ENCODE data around the gene DNAH7.
"Not testable (repeated sequence)": the region's sequence is repeated elsewhere in the genome, so short reads cannot be mapped to it uniquely, and the experiment has no call there.

DNAH7 gene

GRCh38 chr2:195709901-195710806 is 358.5 kb downstream of the DNAH7 start:
- DNase-seq = no peak

GRCh38 chr2:195706161-195706900 is 362.3 kb downstream of the DNAH7 start:
- DNase-seq = no peak

DNA sequence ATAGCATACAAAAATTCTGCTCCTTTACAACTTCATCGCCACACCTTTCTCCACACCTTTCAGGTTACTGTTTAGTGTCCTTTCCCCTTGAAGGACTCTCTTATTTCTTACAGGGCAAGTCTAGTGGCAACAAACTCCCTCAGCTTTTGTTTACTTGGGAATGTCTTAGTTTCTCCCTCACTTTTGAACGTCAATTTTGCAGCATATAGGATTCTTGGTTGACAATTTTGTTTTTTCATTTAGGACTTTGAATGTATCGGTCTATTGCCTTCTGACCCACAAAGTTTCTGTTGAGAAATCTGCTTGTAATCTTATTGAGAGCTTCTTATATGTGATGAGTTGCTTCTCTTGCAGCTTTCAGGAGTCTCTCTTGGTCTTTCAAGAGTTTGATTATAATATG is 368.2 kb downstream of the DNAH7 start:
- DNase-seq = no peak

DNA sequence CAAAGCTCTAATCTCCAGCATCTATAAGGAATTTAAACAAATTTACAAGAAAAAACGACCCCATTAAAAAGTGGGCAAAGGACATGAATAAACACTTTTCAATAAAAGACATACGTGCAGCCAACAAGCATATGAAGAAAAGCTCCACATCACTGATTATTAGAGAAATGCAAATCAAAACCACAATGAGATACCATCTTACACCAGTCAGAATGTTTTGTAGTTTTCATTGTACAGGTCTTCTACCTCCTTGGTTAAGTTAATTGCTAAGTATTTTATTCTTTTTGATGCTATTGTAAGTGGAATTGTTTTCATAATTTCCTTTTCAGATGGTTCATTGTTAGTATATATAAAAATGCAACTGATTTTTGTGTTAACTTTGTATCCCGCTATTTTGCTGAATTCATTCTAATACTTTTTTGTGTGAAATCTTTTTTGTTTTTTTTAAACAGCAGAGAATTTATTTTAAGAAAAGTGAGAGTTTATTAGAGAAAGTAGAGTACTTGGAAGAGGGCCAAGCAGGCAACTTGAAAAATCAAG is 370.9 kb downstream of the DNAH7 start:
- DNase-seq = no peak

DNA sequence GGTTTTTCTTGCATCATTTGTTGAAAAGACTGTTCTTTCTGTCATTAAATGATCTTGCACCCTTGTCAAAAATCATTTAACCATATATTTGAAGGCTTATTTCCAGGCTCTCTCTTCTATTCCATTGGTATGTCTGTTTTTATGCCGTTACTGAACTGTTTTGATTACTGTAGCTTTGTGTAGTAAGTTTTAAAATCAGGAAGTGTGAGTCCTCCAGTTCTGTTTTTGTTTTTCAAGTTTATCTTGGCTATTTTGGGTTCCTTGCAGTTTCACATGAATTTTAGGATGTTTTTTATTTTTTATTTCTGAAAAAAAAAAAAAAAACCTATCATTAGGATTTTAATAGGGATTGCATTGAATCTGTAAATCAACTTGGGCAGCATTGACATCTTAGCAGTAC is 372.6 kb downstream of the DNAH7 start:
- no peak for DNase-seq

DNA sequence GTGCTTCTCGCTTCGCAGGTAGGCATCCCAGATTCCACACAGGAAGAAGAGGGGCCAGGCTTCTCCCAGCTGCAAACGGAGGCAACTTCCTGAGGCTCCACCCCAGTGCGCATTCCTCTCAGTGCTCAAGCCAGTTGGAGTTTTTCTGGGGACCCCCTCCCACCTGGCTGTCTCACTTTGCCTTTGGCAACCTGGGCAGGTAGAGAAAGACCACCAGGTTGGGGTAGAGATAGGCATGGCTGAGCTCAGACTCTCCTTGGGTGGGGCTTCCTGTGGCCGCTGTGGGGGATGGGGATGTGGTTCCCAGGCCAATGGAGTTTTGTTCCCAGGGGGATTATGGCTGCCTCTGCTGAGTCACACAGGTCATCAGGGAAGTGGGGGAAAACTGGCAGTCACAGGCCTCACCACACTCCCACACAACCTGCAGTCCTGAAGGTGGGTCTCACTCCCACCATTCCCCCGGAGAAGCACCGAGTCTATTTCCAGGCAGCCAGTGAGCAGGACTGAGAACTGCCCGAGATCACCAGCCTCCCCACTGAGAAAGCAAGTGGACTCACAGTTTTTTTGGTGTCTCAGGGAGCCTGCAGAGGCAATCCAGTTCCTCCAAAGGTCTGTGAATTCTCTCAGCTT is 373.5 kb downstream of the DNAH7 start:
- no peak for DNase-seq

DNA sequence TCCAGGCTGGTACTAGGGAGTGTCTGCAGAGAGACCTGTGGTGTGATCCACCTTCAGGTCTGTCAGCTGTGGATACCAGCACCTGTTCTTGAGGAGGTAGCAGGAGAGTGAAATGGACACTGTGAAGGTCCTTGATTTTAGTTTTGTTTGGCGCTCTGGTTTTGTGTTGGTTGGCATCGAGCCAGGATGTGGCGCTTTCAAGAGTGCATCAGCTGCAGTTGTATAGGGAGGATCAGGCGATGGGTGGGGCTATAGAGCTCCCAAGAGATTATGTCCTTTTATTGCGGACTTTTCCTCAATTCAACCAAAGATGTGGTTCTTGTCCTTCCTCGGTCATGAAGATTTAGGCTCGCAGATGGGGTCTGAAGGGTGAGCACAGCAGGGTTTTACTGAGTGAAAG is 374.1 kb downstream of the DNAH7 start:
- DNase-seq = no peak

DNA sequence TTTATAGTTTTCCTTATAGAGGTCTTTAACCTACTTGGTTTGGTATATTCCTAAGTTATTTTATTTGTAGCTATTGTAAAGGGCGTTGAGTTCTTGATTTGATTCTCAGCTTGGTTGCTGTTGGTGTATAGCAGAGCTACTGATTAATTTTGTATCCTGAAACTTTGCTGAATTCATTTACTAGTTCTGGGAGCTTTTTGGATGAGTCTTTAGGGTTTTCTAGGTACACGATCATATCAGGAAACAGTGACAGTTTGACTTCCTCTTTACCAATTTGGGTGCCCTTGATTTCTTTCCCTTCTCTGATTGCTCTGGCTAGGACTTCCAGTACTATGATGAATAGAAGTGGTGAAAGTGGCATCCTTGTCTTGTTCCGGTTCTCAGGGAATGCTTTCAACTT is 376.1 kb downstream of the DNAH7 start:
- not testable (repeated sequence) for DNase-seq
